SK-N-MC (cell line): ENCODE results near the gene MAPK8IP3.

Source experiments
- DNase-seq: peaks from one replicate; pipeline ENCODE4 v3.0.0-alpha.2; 2011; ENCODE audit warnings: low read depth, low spot score
- H3K27ac ChIP-seq: fragments of 200-600 bp; sonication (generic); 2 replicates; pipeline ENCODE4 v1.5.1; 2016; ENCODE audit warnings: mixed run types
- H3K36me3 ChIP-seq: fragments of 200-600 bp; sonication (generic); 2 replicates; pipeline ENCODE4 v1.6.1; 2017; ENCODE audit warnings: antibody characterized with exemption, low read length, mixed read lengths; ENCODE audit not compliant: insufficient read depth
- H3K4me3 ChIP-seq: fragments of 200-600 bp; sonication (generic); 2 replicates; pipeline ENCODE4 v1.5.1; 2016
- H3K9ac ChIP-seq: fragments of 200-600 bp; sonication (generic); 2 replicates; pipeline ENCODE4 v1.8.0; 2017; ENCODE audit warnings: mixed run types, mixed read lengths; ENCODE audit not compliant: insufficient read length
- H3K9me3 ChIP-seq: fragments of 200-600 bp; sonication (generic); 2 replicates; pipeline ENCODE4 v1.6.1; 2017; ENCODE audit warnings: low read depth, mild to moderate bottlenecking, antibody characterized with exemption, low read length, moderate library complexity, mixed read lengths
- EZH2 ChIP-seq: fragments of 200-600 bp; sonication (generic); IDR thresholded peaks from one replicate; pipeline ENCODE4 v1.6.1; 2017; ENCODE audit warnings: antibody characterized with exemption
- FOXP2 ChIP-seq: optimal IDR thresholded peaks from 2 replicates; pipeline ENCODE3; 2011; ENCODE audit warnings: mild to moderate bottlenecking, moderate library complexity; ENCODE audit not compliant: insufficient read depth; ENCODE audit errors: extremely low read length, control extremely low read depth
- POLR2AphosphoS5 ChIP-seq: IDR thresholded peaks from 2 replicates; pipeline ENCODE4 v1.6.1; 2012; ENCODE audit warnings: mild to moderate bottlenecking, low read depth, low read length, borderline replicate concordance

The MAPK8IP3 gene

GRCh38 chr16:1676661-1677060, 29.3 kb upstream of the MAPK8IP3 start:
- Histone ChIP-seq H3K27ac (no peak overlapping the region), H3K4me3 (no peak overlapping the region), H3K36me3 (peaks cover 23% of the 10 kb centered on the region; the same call in 1 of the 2 replicates), H3K9me3 (no peaks in the 10 kb centered on the region), H3K9ac (no peak overlapping the region)
- no peak for DNase-seq
- no peak for TF ChIP-seq FOXP2
- TF ChIP-seq POLR2AphosphoS5: no peak
- TF ChIP-seq EZH2: no peak

- Histone ChIP-seq H3K4me3 (peak overlapping the region; percentile 98), H3K9ac (peak overlapping the region; percentile 28), H3K27ac (no peak overlapping the region), H3K36me3 (peaks cover 19% of the 10 kb centered on the region; the same call in 1 of the 2 replicates), H3K9me3 (no peaks in the 10 kb centered on the region)
- no peak for TF ChIP-seq POLR2AphosphoS5
- no peak for TF ChIP-seq EZH2
- no peak for DNase-seq
These were observed 28.7 kb upstream of the MAPK8IP3 start for GRCh38 chr16:1677339-1677738.

GRCh38 chr16:1677942-1678499, 28.0 kb upstream of the MAPK8IP3 start, which contains the start of gene JPT2:
JPT2 (plus strand) TSS chr16:1678279; CDS start chr16:1678313, 34 bp downstream.
- DNase-seq: peak; percentile 40
- Histone ChIP-seq H3K36me3 (peaks cover 13% of the 10 kb centered on the region; the same call in 1 of the 2 replicates), H3K27ac (peak within 1 kb of the TSS; percentile 7; the same call in 1 of the 2 replicates), H3K4me3 (peak within 1 kb of the TSS; percentile 98), H3K9ac (peak within 1 kb of the TSS; percentile 92), H3K9me3 (no peaks in the 10 kb centered on the region)
- TF ChIP-seq EZH2 (no peak), FOXP2 (peak; percentile 30), POLR2AphosphoS5 (peak; percentile 83; the same call in 1 of the 2 replicates)

- no peak for DNase-seq
- Histone ChIP-seq H3K4me3 (peak overlapping the region; percentile 98), H3K9me3 (no peaks in the 10 kb centered on the region), H3K9ac (peak overlapping the region; percentile 92), H3K36me3 (peaks cover 14% of the 10 kb centered on the region), H3K27ac (peak overlapping the region; percentile 7; the same call in 1 of the 2 replicates)
- TF ChIP-seq POLR2AphosphoS5 (no peak), FOXP2 (no peak), EZH2 (no peak)
These were observed 27.4 kb upstream of the MAPK8IP3 start for GRCh38 chr16:1678500-1679098.

- Histone ChIP-seq H3K27ac (no peak overlapping the region), H3K36me3 (peaks cover 17% of the 10 kb centered on the region), H3K4me3 (peak overlapping the region; percentile 98; the same call in 1 of the 2 replicates), H3K9me3 (no peaks in the 10 kb centered on the region), H3K9ac (no peak overlapping the region)
- TF ChIP-seq EZH2: no peak
- no peak for TF ChIP-seq FOXP2
- TF ChIP-seq POLR2AphosphoS5: peak; percentile 29; the same call in 1 of the 2 replicates
- no peak for DNase-seq
These were observed 25.6 kb upstream of the MAPK8IP3 start for GRCh38 chr16:1680361-1680760.

GRCh38 chr16:1681032-1681431, 25.0 kb upstream of the MAPK8IP3 start:
- TF ChIP-seq FOXP2 (no peak), POLR2AphosphoS5 (no peak), EZH2 (no peak)

GRCh38 chr16:1687427-1688316, 18.3 kb upstream of the MAPK8IP3 start:
- no peak overlapping the region for H3K4me3 ChIP-seq
- no peak overlapping the region for H3K9ac ChIP-seq
- peaks cover 86% of the 10 kb centered on the region for H3K36me3 ChIP-seq
- no peak for DNase-seq
- no peak for TF ChIP-seq FOXP2
- no peak for TF ChIP-seq EZH2
- TF ChIP-seq POLR2AphosphoS5: no peak
- H3K27ac ChIP-seq: no peak overlapping the region; the same call in 1 of the 2 replicates
- H3K9me3 ChIP-seq: no peaks in the 10 kb centered on the region

More at GRCh38 chr16:1681032-1681431, 25.0 kb upstream of the MAPK8IP3 start:
- H3K36me3 ChIP-seq: peaks cover 22% of the 10 kb centered on the region
- no peak overlapping the region for H3K9ac ChIP-seq
- no peaks in the 10 kb centered on the region for H3K9me3 ChIP-seq
- DNase-seq: no peak
- no peak overlapping the region for H3K27ac ChIP-seq
- H3K4me3 ChIP-seq: no peak overlapping the region

- no peak overlapping the region for H3K4me3 ChIP-seq
- TF ChIP-seq EZH2 (no peak), POLR2AphosphoS5 (no peak)
- no peak overlapping the region for H3K27ac ChIP-seq
- peaks cover 92% of the 10 kb centered on the region for H3K36me3 ChIP-seq
- no peaks in the 10 kb centered on the region for H3K9me3 ChIP-seq
- DNase-seq: no peak
- no peak overlapping the region for H3K9ac ChIP-seq
These were observed 17.0 kb upstream of the MAPK8IP3 start for GRCh38 chr16:1688807-1689560.
